CD14-positive monocyte (primary cell): ENCODE data around the gene MAP7D1. TPM values are rescaled to one million over a fixed set of nuclear protein-coding genes. Genes with fewer than 3 reads are reported as not detected.

ENCODE experiments used
- DNase-seq, 3 donors: peaks; one replicate each; pipeline ENCODE4 v3.0.0-alpha.2; 2011 to 2022
- H2AFZ ChIP-seq: 2 replicates; pipeline ENCODE4 v1.6.0; 2012; ENCODE audit warnings: mild to moderate bottlenecking, low read depth, low read length, inconsistent platforms; ENCODE audit not compliant: insufficient read depth, poor library complexity, severe bottlenecking
- H3K27ac ChIP-seq, 2 donors: 1 replicate in 1 of 2; 2 replicates in 1 of 2; pipeline ENCODE4 v1.5.1; 2012 to 2013; ENCODE audit warnings: low read length in 2 of 2, control low read depth in 1 of 2, inconsistent platforms in 1 of 2, low read depth in 1 of 2, mild to moderate bottlenecking in 1 of 2
- H3K27me3 ChIP-seq, 2 donors: one replicate each; pipeline versions ENCODE4 v1.6.0 to v1.6.1; 2011 to 2013; ENCODE audit warnings: low read length in 2 of 2; ENCODE audit not compliant: control insufficient read depth in 2 of 2, insufficient read depth in 2 of 2
- H3K36me3 ChIP-seq, 2 donors: replicated peaks in 1 of 2; 1 replicate in 1 of 2; 2 replicates in 1 of 2; pipeline versions ENCODE4 v1.5.1 to v1.6.1; 2012 to 2013; ENCODE audit warnings: low read length in 2 of 2, control low read depth in 1 of 2, inconsistent platforms in 1 of 2, mild to moderate bottlenecking in 1 of 2; ENCODE audit not compliant: insufficient read depth in 2 of 2, control insufficient read depth in 1 of 2
- H3K4me1 ChIP-seq, 2 donors: 1 replicate in 1 of 2; 2 replicates in 1 of 2; pipeline versions ENCODE4 v1.5.1 to v1.6.1; 2012 to 2013; ENCODE audit warnings: low read length in 2 of 2, control low read depth in 1 of 2, inconsistent platforms in 1 of 2, mild to moderate bottlenecking in 1 of 2, moderate library complexity in 1 of 2; ENCODE audit not compliant: insufficient read depth in 2 of 2, control insufficient read depth in 1 of 2
- H3K4me2 ChIP-seq: replicated peaks from 2 replicates; pipeline ENCODE3; 2012; ENCODE audit warnings: low read length, moderate library complexity, mild to moderate bottlenecking; ENCODE audit not compliant: poor library complexity, severe bottlenecking; ENCODE audit errors: extremely low read depth
- H3K4me3 ChIP-seq, 3 experiments: fragments of 200-600 bp in 1 of 3; sonication (generic) in 1 of 3; replicated peaks in 1 of 3; 1 replicate in 2 of 3; 2 replicates in 1 of 3; pipeline ENCODE4 v1.5.1; 2011 to 2013; ENCODE audit warnings: low read length in 3 of 3, mild to moderate bottlenecking in 3 of 3, control low read depth in 2 of 3, low read depth in 2 of 3, inconsistent platforms in 1 of 3, moderate library complexity in 1 of 3
- H3K79me2 ChIP-seq: 2 replicates; pipeline ENCODE4 v1.6.0; 2012; ENCODE audit warnings: mild to moderate bottlenecking, control low read depth, inconsistent platforms, low read length, moderate library complexity; ENCODE audit not compliant: insufficient read depth
- H3K9ac ChIP-seq: 2 replicates; pipeline ENCODE4 v1.6.0; 2017; ENCODE audit warnings: low read length, mild to moderate bottlenecking; ENCODE audit not compliant: insufficient read depth, poor library complexity, severe bottlenecking
- H3K9me3 ChIP-seq, 2 donors: replicated peaks in 1 of 2; 1 replicate in 1 of 2; 2 replicates in 1 of 2; pipeline versions ENCODE4 v1.5.1 to v1.6.1; 2012 to 2013; ENCODE audit warnings: low read length in 2 of 2, control low read depth in 1 of 2; ENCODE audit not compliant: control insufficient read depth in 1 of 2, insufficient read depth in 1 of 2
- H4K20me1 ChIP-seq: 2 replicates; pipeline ENCODE4 v1.6.0; 2012; ENCODE audit warnings: mild to moderate bottlenecking, low read length, control low read depth, moderate library complexity; ENCODE audit not compliant: insufficient read depth
- H3K27ac Mint-ChIP-seq, 7 donors: one replicate each; pipeline ENCODE4 v1.8.0; 2020; ENCODE audit warnings: mild to moderate bottlenecking in 7 of 7, mixed read lengths in 7 of 7, moderate library complexity in 6 of 7, inconsistent platforms in 2 of 7
- H3K27me3 Mint-ChIP-seq, 3 donors: one replicate each; pipeline ENCODE4 v1.8.0; 2021 to 2022; ENCODE audit warnings: low read depth in 3 of 3, mild to moderate bottlenecking in 3 of 3, mixed read lengths in 3 of 3, moderate library complexity in 3 of 3, inconsistent platforms in 1 of 3
- H3K36me3 Mint-ChIP-seq, 2 donors: one replicate each; pipeline ENCODE4 v1.8.0; 2020; ENCODE audit warnings: mixed read lengths in 2 of 2, inconsistent platforms in 1 of 2, mild to moderate bottlenecking in 1 of 2
- H3K4me1 Mint-ChIP-seq: one replicate; pipeline ENCODE4 v1.8.0; 2020; ENCODE audit warnings: mild to moderate bottlenecking, mixed read lengths
- H3K4me3 Mint-ChIP-seq, 2 donors: one replicate each; pipeline ENCODE4 v1.8.0; 2020; ENCODE audit warnings: mild to moderate bottlenecking in 2 of 2, mixed read lengths in 2 of 2, moderate library complexity in 1 of 2
- H3K9me3 Mint-ChIP-seq, 7 donors: one replicate each; pipeline ENCODE4 v1.8.0; 2020 to 2022; ENCODE audit warnings: mixed read lengths in 7 of 7, mild to moderate bottlenecking in 6 of 7, moderate library complexity in 6 of 7, inconsistent platforms in 2 of 7
- WGBS: methylation state at CpG from one replicate; pipeline ENCODE4 v1.1.5; 2013; ENCODE audit warnings: missing lambda C conversion rate; ENCODE audit not compliant: insufficient coverage; 5-methylcytosine and 5-hydroxymethylcytosine counted together
- intact Hi-C, 2 donors: fragments of 100-400 bp; cut with micrococcal nuclease; formaldehyde crosslinking; loops; one replicate each; pipeline versions ENCODE4 v1.15.0 to v1.15.1; 2023
- polyA plus RNA-seq, 3 donors: library from polyadenylated mRNA; depleted of rRNA in 1 of 3; unstranded in 2 of 3; stranded (reverse) in 1 of 3; fragments of 300-500 nt in 2 of 3; fragments of >200 nt in 1 of 3; fragmentation: Illumina TruSeq in 2 of 3; gene quantifications; 1 replicate in 2 of 3; 2 replicates in 1 of 3; pipeline ENCODE4 v1.2.3, GENCODE V29; 2012 to 2021
- TF ChIP-seq, protein P1 (sequence below): fragments of 200-600 bp; IDR thresholded peaks from one replicate; pipeline ENCODE4 v1.8.0; 2022; ENCODE audit warnings: antibody characterized with exemption, mild to moderate bottlenecking

The MAP7D1 gene
- polyA plus RNA-seq, 3 donors, result 12.3 to 153 (median 13.6) TPM

DNA sequence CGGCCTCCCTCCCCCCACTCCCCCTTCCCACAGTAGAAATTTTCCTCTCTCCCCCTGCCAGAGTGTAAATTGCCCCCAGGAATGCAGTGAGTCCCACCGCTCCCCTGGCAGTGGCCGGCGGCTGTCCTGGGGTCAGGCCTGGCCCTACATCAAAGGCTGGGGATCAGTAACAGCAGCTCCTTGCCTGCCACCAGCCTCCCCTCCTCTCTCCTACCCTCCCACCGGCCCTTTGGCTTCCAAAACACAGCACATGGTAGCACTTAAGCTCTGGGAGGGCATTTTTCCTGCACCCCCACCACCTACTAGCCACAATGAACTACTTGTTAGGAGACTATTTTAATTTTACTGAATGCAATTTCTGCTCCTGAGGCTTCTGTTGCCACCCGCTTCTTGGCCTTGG, 21.9 kb upstream of the MAP7D1 start:
- TF ChIP-seq, protein P1, sequence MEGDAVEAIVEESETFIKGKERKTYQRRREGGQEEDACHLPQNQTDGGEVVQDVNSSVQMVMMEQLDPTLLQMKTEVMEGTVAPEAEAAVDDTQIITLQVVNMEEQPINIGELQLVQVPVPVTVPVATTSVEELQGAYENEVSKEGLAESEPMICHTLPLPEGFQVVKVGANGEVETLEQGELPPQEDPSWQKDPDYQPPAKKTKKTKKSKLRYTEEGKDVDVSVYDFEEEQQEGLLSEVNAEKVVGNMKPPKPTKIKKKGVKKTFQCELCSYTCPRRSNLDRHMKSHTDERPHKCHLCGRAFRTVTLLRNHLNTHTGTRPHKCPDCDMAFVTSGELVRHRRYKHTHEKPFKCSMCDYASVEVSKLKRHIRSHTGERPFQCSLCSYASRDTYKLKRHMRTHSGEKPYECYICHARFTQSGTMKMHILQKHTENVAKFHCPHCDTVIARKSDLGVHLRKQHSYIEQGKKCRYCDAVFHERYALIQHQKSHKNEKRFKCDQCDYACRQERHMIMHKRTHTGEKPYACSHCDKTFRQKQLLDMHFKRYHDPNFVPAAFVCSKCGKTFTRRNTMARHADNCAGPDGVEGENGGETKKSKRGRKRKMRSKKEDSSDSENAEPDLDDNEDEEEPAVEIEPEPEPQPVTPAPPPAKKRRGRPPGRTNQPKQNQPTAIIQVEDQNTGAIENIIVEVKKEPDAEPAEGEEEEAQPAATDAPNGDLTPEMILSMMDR, result no peak
- H3K4me1 Mint-ChIP-seq, result peaks cover 13% of the 10 kb centered on the region
- Histone ChIP-seq H3K9me3 (no peaks in the 10 kb centered on the region), H3K4me3 (no peak overlapping the region), H3K9ac (no peak overlapping the region), H4K20me1 (no peaks in the 10 kb centered on the region), H3K27me3 (no peaks in the 10 kb centered on the region), H3K4me2 (no peak overlapping the region), H3K27ac (no peak overlapping the region), H2AFZ (no peak overlapping the region), H3K4me1 (peaks cover 7 to 8% of the 10 kb centered on the region in 2 donors), H3K79me2 (no peaks in the 10 kb centered on the region), H3K36me3 (peaks cover 27 to 35% of the 10 kb centered on the region in 2 donors)
- no peaks in the 10 kb centered on the region for H3K27me3 Mint-ChIP-seq
- no peak overlapping the region for H3K27ac Mint-ChIP-seq
- no peaks in the 10 kb centered on the region for H3K9me3 Mint-ChIP-seq
- DNase-seq, result no peak
- WGBS, result 92% methylated on average over 6 of the region's 6 CpGs
- no peak overlapping the region for H3K4me3 Mint-ChIP-seq
- intact Hi-C loops, result loop anchor here (1.0 to 2.0 kb wide), 2 partner anchors 33 to 34 kb away; no protein-coding TSS in a partner anchor
- H3K36me3 Mint-ChIP-seq, result peaks cover 27 to 29% of the 10 kb centered on the region in 2 donors

DNA sequence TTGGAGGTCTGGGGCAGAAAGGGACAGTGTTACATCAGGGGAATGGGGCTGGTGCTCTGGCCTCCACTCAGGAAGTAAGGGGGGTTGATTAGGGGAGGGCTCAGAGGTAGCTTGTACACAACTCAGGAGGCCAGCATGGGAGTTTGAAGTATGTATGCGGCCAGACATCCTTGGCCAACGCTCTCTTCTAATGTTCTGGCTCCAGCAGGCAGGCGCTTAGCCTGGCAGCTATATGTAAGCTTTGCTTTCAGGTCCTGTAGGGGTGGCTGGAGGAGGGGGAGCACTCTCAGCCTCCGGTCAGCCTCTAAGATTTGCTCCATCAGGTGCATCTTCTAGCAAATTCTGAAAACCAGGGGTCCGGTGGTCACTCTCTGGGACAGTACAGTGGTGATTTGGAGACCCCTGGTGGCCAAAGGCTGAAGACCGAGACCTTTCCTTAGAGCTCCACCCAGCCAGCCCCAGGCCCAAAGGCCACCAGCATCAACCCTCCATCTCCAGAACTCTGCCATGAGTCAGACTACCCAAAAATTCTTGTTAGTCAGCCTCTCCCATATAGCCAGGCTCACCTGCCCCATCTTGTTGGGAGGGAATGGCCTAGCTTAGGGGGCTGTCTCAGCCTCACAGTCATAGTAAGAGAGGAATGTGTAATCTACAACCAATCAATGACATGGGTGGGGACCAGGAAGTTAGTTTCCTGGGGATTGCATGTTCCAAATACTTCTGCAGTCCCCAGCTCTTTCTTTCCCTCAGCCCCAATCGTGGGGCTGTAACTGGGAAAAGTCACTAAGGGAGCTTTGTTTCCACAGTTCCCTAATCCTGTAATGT, 21.2 kb upstream of the MAP7D1 start:
- intact Hi-C loops, result loop anchor here (1.0 to 2.0 kb wide), 2 partner anchors 34 kb away; no protein-coding TSS in a partner anchor
- Histone ChIP-seq H2AFZ (no peak overlapping the region), H4K20me1 (peaks cover 3% of the 10 kb centered on the region), H3K27me3 (no peaks in the 10 kb centered on the region), H3K36me3 (peaks cover 33 to 42% of the 10 kb centered on the region in 2 donors), H3K9me3 (no peaks in the 10 kb centered on the region), H3K79me2 (peaks cover 5% of the 10 kb centered on the region), H3K9ac (no peak overlapping the region), H3K4me1 (peaks cover 7 to 8% of the 10 kb centered on the region in 2 donors), H3K4me2 (no peak overlapping the region), H3K27ac (peak overlapping the region in 1 of 2 donors; percentile 55), H3K4me3 (no peak overlapping the region)
- H3K27ac Mint-ChIP-seq, result peak overlapping the region in 2 of 7 donors; percentile 69 to 80
- peaks cover 33 to 36% of the 10 kb centered on the region in 2 donors for H3K36me3 Mint-ChIP-seq
- WGBS, result 78% methylated on average over 5 of the region's 7 CpGs
- H3K4me3 Mint-ChIP-seq, result no peak overlapping the region
- peaks cover 13% of the 10 kb centered on the region for H3K4me1 Mint-ChIP-seq
- no peaks in the 10 kb centered on the region for H3K9me3 Mint-ChIP-seq
- peak; percentile 46 to 69 (median 69) for DNase-seq
- TF ChIP-seq, protein P1, result peak; percentile 82
- no peaks in the 10 kb centered on the region for H3K27me3 Mint-ChIP-seq
